K562 (cell line): ENCODE results near the gene POLD1. TPM values are rescaled to one million over a fixed set of nuclear protein-coding genes. Genes with fewer than 3 reads are reported as not detected.

Experiments
- ATAC-seq: fragments of 200-7000 bp; cut with Tn5 transposase; 3 replicates; pipeline ENCODE4 v1.9.1; 2020; ENCODE audit warnings: moderate library complexity
- BruUV-seq: library from RNA; stranded (reverse); fragments of 400-500 nt; replicated peaks from 2 replicates; lab custom pipeline; 2021; lab: Mats Ljungman, UMichigan
- CTCF ChIA-PET: fragments of 300-600 bp; formaldehyde crosslinking; extraction: SDS; loops from one replicate; lab custom pipeline; 2021; ENCODE audit warnings: low intra/inter-chr PET ratio; lab: Yijun Ruan, JAX
- POLR2A ChIA-PET: fragments of 300-600, 350-650 bp; sonication (Branson Sonifier 250); formaldehyde crosslinking; extraction: SDS; loops from one replicate; lab custom pipeline; 2021; ENCODE audit warnings: antibody characterized with exemption, inconsistent platforms; lab: Yijun Ruan, JAX
- DNase-seq, 4 experiments: peaks; one replicate each; pipeline versions ENCODE4 v3.0.0 to v3.0.0-alpha.2; 2011 to 2018; ENCODE audit warnings: low spot score in 3 of 4, mixed read lengths in 3 of 4; ENCODE audit errors: extremely low read depth in 1 of 4
- FAIRE-seq: peaks from 2 replicates; lab custom pipeline; 2011; peaks lifted over from hg19 to GRCh38; lab: Jason Lieb, UNC
- H2AFZ ChIP-seq: 2 replicates; pipeline ENCODE4 v1.6.0; 2011; ENCODE audit warnings: low read depth, low read length, control low read depth, inconsistent platforms
- H3K27ac ChIP-seq: fragments of 200-600 bp; 3 replicates; pipeline ENCODE4 v1.8.0; 2011; ENCODE audit warnings: low read depth, mild to moderate bottlenecking, control low read depth, inconsistent platforms, low read length, moderate library complexity, mixed read lengths; ENCODE audit errors: extremely low read depth
- H3K27me3 ChIP-seq, 2 experiments: fragments of 300-600 bp in 1 of 2; 2 replicates in 1 of 2; 3 replicates in 1 of 2; pipeline versions ENCODE4 v1.6.0 to v1.8.0; 2011; ENCODE audit warnings: inconsistent platforms in 2 of 2, low read length in 2 of 2, mild to moderate bottlenecking in 1 of 2, mixed read lengths in 1 of 2, moderate library complexity in 1 of 2; ENCODE audit not compliant: control insufficient read depth in 2 of 2, insufficient read depth in 2 of 2
- H3K36me3 ChIP-seq: fragments of 300-600 bp; 3 replicates; pipeline ENCODE4 v1.8.0; 2011; ENCODE audit warnings: mild to moderate bottlenecking, low read length, inconsistent platforms; ENCODE audit not compliant: control insufficient read depth, insufficient read depth
- H3K4me1 ChIP-seq, 2 experiments: fragments of 200-600 bp in 1 of 2; replicated peaks in 1 of 2; 2 replicates in 1 of 2; 3 replicates in 1 of 2; pipeline versions ENCODE4 v1.5.1 to v1.8.0; 2011; ENCODE audit warnings: inconsistent platforms in 2 of 2, low read length in 2 of 2, mild to moderate bottlenecking in 1 of 2, mixed read lengths in 1 of 2, moderate library complexity in 1 of 2; ENCODE audit not compliant: control insufficient read depth in 2 of 2, insufficient read depth in 2 of 2
- H3K4me2 ChIP-seq: 2 replicates; pipeline ENCODE4 v1.6.1; 2011; ENCODE audit warnings: low read length, control low read depth, inconsistent platforms, mixed read lengths; ENCODE audit not compliant: insufficient read depth
- H3K4me3 ChIP-seq: fragments of 200-600 bp; sonication (generic), shearing (Covaris generic); 2 replicates; pipeline ENCODE4 v1.5.1; 2016; ENCODE audit warnings: control low read depth, inconsistent platforms
- H3K79me2 ChIP-seq: fragments of 200-600 bp; 3 replicates; pipeline ENCODE4 v1.8.0; 2011; ENCODE audit warnings: low read length, inconsistent platforms; ENCODE audit not compliant: control insufficient read depth, insufficient read depth
- H3K9ac ChIP-seq, 2 experiments: 2 replicates each; pipeline versions ENCODE4 v1.6.0 to v1.6.1; 2011; ENCODE audit warnings: low read depth in 2 of 2, low read length in 2 of 2, control low read depth in 1 of 2, inconsistent platforms in 1 of 2, mild to moderate bottlenecking in 1 of 2, mixed read lengths in 1 of 2; ENCODE audit not compliant: insufficient read depth in 1 of 2
- H3K9me1 ChIP-seq: one replicate; pipeline ENCODE4 v1.6.0; 2011; ENCODE audit warnings: inconsistent platforms, mild to moderate bottlenecking, low read length, moderate library complexity; ENCODE audit not compliant: control insufficient read depth, insufficient read depth
- H3K9me3 ChIP-seq: replicated peaks from 2 replicates; pipeline ENCODE4 v1.5.1; 2011; ENCODE audit warnings: low read depth, low read length, inconsistent platforms; ENCODE audit not compliant: control insufficient read depth, insufficient read depth
- H4K20me1 ChIP-seq: replicated peaks from 2 replicates; pipeline ENCODE4 v1.6.1; 2011; ENCODE audit warnings: low read length, inconsistent platforms, mixed read lengths; ENCODE audit not compliant: control insufficient read depth, insufficient read depth
- CSDE1 ChIP-seq, 2 experiments: fragments of 450-650 bp; IDR thresholded peaks; 2 replicates each; pipeline ENCODE4 v1.6.1; 2016; ENCODE audit warnings: mild to moderate bottlenecking in 1 of 2
- CTBP1 ChIP-seq: fragments of 450-650 bp; IDR thresholded peaks from 2 replicates; pipeline ENCODE4 v1.6.1; 2016; ENCODE audit warnings: borderline replicate concordance
- CXXC5 ChIP-seq: fragments of 250-450 bp; sonication (Bioruptor Pico); IDR thresholded peaks from 2 replicates; pipeline ENCODE4 v1.8.0; 2022; ENCODE audit warnings: inconsistent platforms, mild to moderate bottlenecking, moderate library complexity
- ELF1 ChIP-seq: fragments of 200-800 bp; sonication (Bioruptor generic); IDR thresholded peaks from 2 replicates; pipeline ENCODE4 v1.6.1; 2016; ENCODE audit warnings: missing genetic modification characterization, missing compliant biosample characterization
- ELF2 ChIP-seq: fragments of 250-450 bp; sonication (Bioruptor Pico); IDR thresholded peaks from 2 replicates; pipeline ENCODE4 v1.5.0; 2021; ENCODE audit warnings: mild to moderate bottlenecking
- MTA2 ChIP-seq: fragments of 450-650 bp; IDR thresholded peaks from 2 replicates; pipeline ENCODE4 v1.6.1; 2016; ENCODE audit warnings: low read depth
- NR0B1 ChIP-seq: fragments of 450-650 bp; IDR thresholded peaks from one replicate; pipeline ENCODE4 v1.6.1; 2018; ENCODE audit warnings: mild to moderate bottlenecking, moderate library complexity; ENCODE audit not compliant: partially characterized antibody
- PATZ1 ChIP-seq: fragments of 250-450 bp; sonication (Bioruptor Pico); IDR thresholded peaks from 2 replicates; pipeline ENCODE4 v1.5.0; 2020; ENCODE audit warnings: mild to moderate bottlenecking, borderline replicate concordance
- POLR2A ChIP-seq: fragments of 450-650 bp; conservative IDR thresholded peaks from 2 replicates; pipeline ENCODE4 v1.6.1; 2016
- SIX5 ChIP-seq, 2 experiments: IDR thresholded peaks; 2 replicates each; pipeline ENCODE4 v1.6.1; 2011; ENCODE audit warnings: low read length in 2 of 2, borderline replicate concordance in 1 of 2, low read depth in 1 of 2, mild to moderate bottlenecking in 1 of 2, moderate library complexity in 1 of 2; ENCODE audit not compliant: insufficient read depth in 1 of 2
- SMAD1 ChIP-seq: fragments of 150-350 bp; IDR thresholded peaks from 2 replicates; pipeline ENCODE4 v1.6.1; 2014; ENCODE audit warnings: low read length, low read depth; ENCODE audit not compliant: partially characterized antibody
- ZBTB33 ChIP-seq: sonication (generic); formaldehyde crosslinking; IDR thresholded peaks from 2 replicates; pipeline ENCODE4 v1.8.1; 2023; ENCODE audit warnings: mild to moderate bottlenecking, missing genetic modification reagents
- ZFPM2 ChIP-seq: fragments of 250-450 bp; sonication (Bioruptor Pico); IDR thresholded peaks from 2 replicates; pipeline ENCODE4 v1.5.1; 2022; ENCODE audit warnings: mild to moderate bottlenecking
- ZNF282 ChIP-seq: sonication (generic); formaldehyde crosslinking; IDR thresholded peaks from 2 replicates; pipeline ENCODE4 v1.8.1; 2023; ENCODE audit warnings: missing genetic modification reagents
- ZNF740 ChIP-seq, 3 experiments: fragments of 200-800 bp in 1 of 3; sonication (Bioruptor generic) in 1 of 3; sonication (generic) in 1 of 3; formaldehyde crosslinking in 1 of 3; IDR thresholded peaks; 2 replicates each; pipeline versions ENCODE4 v1.6.1 to v1.8.0; 2016 to 2022; ENCODE audit warnings: mild to moderate bottlenecking in 2 of 3, missing compliant biosample characterization in 2 of 3, missing genetic modification characterization in 2 of 3, missing genetic modification reagents in 1 of 3
- WGBS: fragments of 100-300 bp; shearing (Covaris generic); methylation state at CpG from one replicate; pipeline ENCODE4 v1.1.6; 2016; ENCODE audit warnings: low coverage, mixed read lengths; ENCODE audit not compliant: insufficient coverage; ENCODE audit errors: missing lambda C conversion rate; 5-methylcytosine and 5-hydroxymethylcytosine counted together
- in situ Hi-C: fragments of 300-500 bp; cut with MboI; formaldehyde crosslinking; loops from 4 replicates; pipeline ENCODE4 v1.15.0; 2018; ENCODE audit warnings: inconsistent platforms, mixed read lengths
- intact Hi-C: fragments of 100-400 bp; cut with micrococcal nuclease; formaldehyde crosslinking; loops from 2 replicates; pipeline ENCODE4 v1.14.2; 2022
- polyA plus RNA-seq, 8 experiments: library from polyadenylated mRNA; depleted of rRNA in 4 of 8; stranded (reverse) in 5 of 8; unstranded in 3 of 8; fragments of >200 nt; fragmentation: Nextera tagmentation in 2 of 8; fragmentation: Illumina TruSeq in 1 of 8; extraction: Ambion mirVana in 2 of 8; extraction: Trizol in 1 of 8; gene quantifications; 2 replicates each; pipeline versions ENCODE4 v1.2.1 to v1.2.3, GENCODE V29; 2011 to 2014; ENCODE audit warnings: inconsistent platforms in 1 of 8, missing spikeins in 1 of 8
- total RNA-seq, 7 experiments: library from RNA; depleted of rRNA in 6 of 7; stranded (reverse); fragments of >200 nt in 6 of 7; fragmentation: Illumina TruSeq in 2 of 7; extraction: Trizol in 2 of 7; gene quantifications; 2 replicates each; pipeline versions ENCODE4 v1.2.1 to v1.2.3, GENCODE V29; 2011 to 2021; ENCODE audit warnings: low replicate concordance in 1 of 7

POLD1 gene
- total and polyA plus RNA-seq, 9 of the 15 experiments (the other 6 are each of a cell fraction or from before 2014, with no cell fraction given), result 1.3 to 312 (median 47.8) TPM

GRCh38 chr19:50418176-50419021, 34.3 kb downstream of the POLD1 start, which contains the start of gene SPIB:
TSS of gene SPIB (plus strand) at chr19:50418938. CDS start at chr19:50418963, 25 bp downstream.
- peak within 1 kb of the TSS in 1 of 2 experiments; percentile 28; a peak in 2 of 4 replicates for H3K9ac ChIP-seq
- peaks cover 13 to 65% of the 10 kb centered on the region in 2 experiments for H3K4me1 ChIP-seq
- ATAC-seq (no peak), FAIRE-seq (no peak), DNase-seq (no peak)
- in situ Hi-C loops, result no loop called here
- no peaks in the 10 kb centered on the region for H3K9me3 ChIP-seq
- WGBS, result 76% methylated on average over 21 of the region's 34 CpGs
- no peaks in the 10 kb centered on the region for H3K79me2 ChIP-seq
- ChIA-PET CTCF (no interaction called here), POLR2A (interaction anchor here (0.6 to 1.0 kb wide), 3 partner anchors 13 to 169 kb away, joined by 3 to 5 read pairs (median 3); no protein-coding TSS in a partner anchor)
- no TSS peak for BruUV-seq
- intact Hi-C loops, result no loop called here
- no peaks in the 10 kb centered on the region for H4K20me1 ChIP-seq
- peaks cover 35% of the 10 kb centered on the region; the same call in 2 of the 3 replicates for H3K36me3 ChIP-seq
- H3K27ac ChIP-seq, result no peak within 1 kb of the TSS
- H3K9me1 ChIP-seq, result no peaks in the 10 kb centered on the region
- no peak within 1 kb of the TSS for H3K4me2 ChIP-seq
- H2AFZ ChIP-seq, result no peak within 1 kb of the TSS
- H3K27me3 ChIP-seq, result no peaks in the 10 kb centered on the region
- H3K4me3 ChIP-seq, result no peak within 1 kb of the TSS
- TF ChIP-seq CTBP1, result no peak
- TF ChIP-seq SIX5 (IDR thresholded peaks at IDR 0.05; ENCODE audit: borderline replicate concordance in 1 of 2, insufficient read depth in 1 of 2, low read depth in 1 of 2, low read length in 2 of 2), result no peak
- TF ChIP-seq POLR2A, result peak; percentile 58; the same call in 1 of the 2 replicates
- TF ChIP-seq PATZ1 (CRISPR knock-in tag), result no peak
- TF ChIP-seq ZBTB33 (CRISPR knock-in tag), result peak; percentile 72
- no peak for TF ChIP-seq ZFPM2 (CRISPR knock-in tag)
- TF ChIP-seq CXXC5 (CRISPR knock-in tag), result no peak
- TF ChIP-seq ZNF740 (CRISPR knock-in tag; IDR thresholded peaks at IDR 0.05), result no peak
- TF ChIP-seq ZNF740 (tag; IDR thresholded peaks at IDR 0.05), result no peak
- no peak for TF ChIP-seq NR0B1
- no peak for TF ChIP-seq ELF1 (tag)
- no peak for TF ChIP-seq ELF2
- TF ChIP-seq MTA2, result no peak
- no peak for TF ChIP-seq CSDE1 (IDR thresholded peaks at IDR 0.05)
- no peak for TF ChIP-seq ZNF282 (CRISPR knock-in tag)
- TF ChIP-seq SMAD1, result no peak
